Neural crest cell (in vitro differentiated cells): ENCODE measurements around the gene MUC21. TPM values are rescaled to one million over a fixed set of nuclear protein-coding genes. Genes with fewer than 3 reads are reported as not detected.
A peak's percentile ranks its signal among the peaks of the same experiment; 100 is the strongest.

ENCODE experiments used
- DNase-seq: peaks from one replicate; pipeline ENCODE4 v3.0.0; 2021; ENCODE audit warnings: low read depth, mixed read lengths, low spot score
- H3K27ac Mint-ChIP-seq: one replicate; pipeline ENCODE4 v1.8.0; 2021; ENCODE audit warnings: mild to moderate bottlenecking, mixed read lengths; ENCODE audit not compliant: unreplicated experiment
- H3K27me3 Mint-ChIP-seq: 2 replicates; pipeline ENCODE4 v1.8.0; 2021; ENCODE audit warnings: low read depth, mild to moderate bottlenecking, mixed read lengths
- H3K36me3 Mint-ChIP-seq: 2 replicates; pipeline ENCODE4 v1.8.0; 2021; ENCODE audit warnings: low read depth, mild to moderate bottlenecking, mixed read lengths
- H3K4me1 Mint-ChIP-seq: 2 replicates; pipeline ENCODE4 v1.8.0; 2021; ENCODE audit warnings: mixed read lengths
- H3K4me3 Mint-ChIP-seq: one replicate; pipeline ENCODE4 v1.8.0; 2021; ENCODE audit warnings: mild to moderate bottlenecking, mixed read lengths
- H3K9me3 Mint-ChIP-seq: 2 replicates; pipeline ENCODE4 v1.8.0; 2021; ENCODE audit warnings: mixed read lengths
- CTCF ChIP-seq: fragments of 200-600 bp; sonication (generic); conservative IDR thresholded peaks from 2 replicates; pipeline ENCODE4 v1.5.0; 2021; ENCODE audit warnings: antibody characterized with exemption, mild to moderate bottlenecking
- total RNA-seq: library from RNA; stranded (reverse); gene quantifications from 2 replicates; pipeline ENCODE4 v1.2.1, GENCODE V29; 2021

The MUC21 gene
- total RNA-seq, 1 donor from 2014 or later: not detected

GRCh38 chr6:30940361-30940986 lies 43.0 kb upstream of the MUC21 start, which contains the start of gene MUCL3:
Gene MUCL3, plus strand, starts transcription at chr6:30940973. Its CDS starts 27 bp downstream, at chr6:30941000.
- DNase-seq: no peak
- H3K4me3 Mint-ChIP-seq: no peak within 1 kb of the TSS
- H3K36me3 Mint-ChIP-seq: no peaks in the 10 kb centered on the region
- H3K4me1 Mint-ChIP-seq: peaks cover 13% of the 10 kb centered on the region
- H3K27me3 Mint-ChIP-seq: no peaks in the 10 kb centered on the region
- no peaks in the 10 kb centered on the region for H3K9me3 Mint-ChIP-seq
- no peak within 1 kb of the TSS for H3K27ac Mint-ChIP-seq
- no peak for TF ChIP-seq CTCF

- H3K36me3 Mint-ChIP-seq: no peaks in the 10 kb centered on the region
- TF ChIP-seq CTCF: peak; percentile 67
- H3K9me3 Mint-ChIP-seq: no peaks in the 10 kb centered on the region
- H3K4me1 Mint-ChIP-seq: peaks cover 13% of the 10 kb centered on the region
- H3K4me3 Mint-ChIP-seq: no peak overlapping the region
- peak; percentile 70 for DNase-seq
- H3K27me3 Mint-ChIP-seq: peaks cover 4% of the 10 kb centered on the region
- H3K27ac Mint-ChIP-seq: no peak overlapping the region
These were observed 41.0 kb upstream of the MUC21 start for GRCh38 chr6:30942338-30943060.

- Mint-ChIP-seq H3K27ac (no peak overlapping the region), H3K9me3 (no peaks in the 10 kb centered on the region), H3K4me3 (no peak overlapping the region), H3K4me1 (peaks cover 13% of the 10 kb centered on the region), H3K27me3 (peaks cover 7% of the 10 kb centered on the region), H3K36me3 (no peaks in the 10 kb centered on the region)
- DNase-seq: no peak
- TF ChIP-seq CTCF: no peak
These were observed 39.5 kb upstream of the MUC21 start for GRCh38 chr6:30944051-30944450.

- no peak overlapping the region for H3K4me3 Mint-ChIP-seq
- peaks cover 13% of the 10 kb centered on the region for H3K4me1 Mint-ChIP-seq
- no peak for DNase-seq
- no peak for TF ChIP-seq CTCF
- H3K36me3 Mint-ChIP-seq: no peaks in the 10 kb centered on the region
- no peak overlapping the region for H3K27ac Mint-ChIP-seq
- H3K27me3 Mint-ChIP-seq: peaks cover 12% of the 10 kb centered on the region
- no peaks in the 10 kb centered on the region for H3K9me3 Mint-ChIP-seq
These were observed 38.2 kb upstream of the MUC21 start for GRCh38 chr6:30945281-30945680.

- TF ChIP-seq CTCF: no peak
- H3K4me1 Mint-ChIP-seq: peaks cover 8% of the 10 kb centered on the region
- H3K4me3 Mint-ChIP-seq: no peak overlapping the region
- H3K27ac Mint-ChIP-seq: no peak overlapping the region
- no peak for DNase-seq
- H3K36me3 Mint-ChIP-seq: no peaks in the 10 kb centered on the region
- H3K9me3 Mint-ChIP-seq: peaks cover 11% of the 10 kb centered on the region
- peaks cover 25% of the 10 kb centered on the region for H3K27me3 Mint-ChIP-seq
These were observed 36.3 kb upstream of the MUC21 start for GRCh38 chr6:30947231-30947630.
